Raji (cell line): Measurements from ENCODE around the gene AP1B1.

Source experiments
- POLR2A ChIP-seq: IDR thresholded peaks from 2 replicates; pipeline ENCODE4 v1.6.1; 2011; ENCODE audit warnings: low read depth, low read length, control low read depth; ENCODE audit not compliant: insufficient read depth

AP1B1 gene

DNA sequence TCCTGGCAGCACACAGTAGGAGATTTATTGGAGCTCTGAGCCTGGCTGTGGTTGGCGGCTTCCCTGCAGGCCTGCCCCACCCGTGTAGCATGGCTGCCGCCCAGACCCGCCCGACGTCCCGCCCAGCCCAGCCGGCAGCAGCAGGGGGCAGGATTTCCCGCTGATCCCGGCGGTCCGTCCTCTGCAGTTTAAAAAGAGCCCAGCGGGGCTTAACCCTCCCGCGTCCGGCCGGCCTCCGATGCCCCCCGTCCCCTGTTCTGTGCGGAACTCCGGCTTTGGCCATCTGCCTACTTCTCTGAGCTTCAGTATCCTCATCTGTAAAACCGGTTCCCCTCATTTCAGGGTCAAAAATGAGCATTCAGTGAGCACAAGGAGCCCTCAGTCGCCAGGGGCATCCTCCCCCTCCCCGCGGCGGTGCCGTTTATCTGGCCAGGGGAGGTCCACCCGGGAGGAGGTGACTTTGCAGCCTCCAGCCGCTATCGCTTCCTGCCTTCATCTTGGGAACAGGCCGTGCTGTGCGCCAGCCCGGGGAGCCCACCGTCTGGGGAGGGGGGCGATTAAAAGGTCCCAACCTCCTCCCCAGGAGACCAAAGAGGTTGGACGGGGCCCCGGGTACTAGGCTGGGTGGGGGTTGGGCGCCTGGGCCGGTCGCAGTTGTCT, 82.1 kb downstream of the AP1B1 start, which contains the start of gene GAS2L1:
GAS2L1 (plus strand) TSS at position 476 of the 660 bp plus-strand sequence. CDS start 1,456 bp downstream, outside the sequence.
- TF ChIP-seq POLR2A = no peak

DNA sequence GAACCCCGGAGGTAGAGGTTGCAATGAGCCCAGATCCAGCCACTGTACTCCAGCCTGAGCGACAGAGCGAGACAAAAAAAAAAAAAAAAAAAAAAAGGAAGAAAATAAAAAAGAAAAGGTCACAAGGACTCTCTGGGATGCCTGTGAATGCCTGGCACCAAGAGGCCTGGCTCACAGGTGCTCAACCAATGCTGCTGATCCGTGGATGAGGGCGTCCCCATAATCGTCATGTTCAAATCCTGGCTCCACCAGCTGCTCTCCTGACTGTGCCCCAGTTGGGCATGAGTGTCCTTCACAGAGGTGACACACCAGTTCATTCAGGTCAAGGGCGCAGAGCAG, 82.6 kb downstream of the AP1B1 start:
- no peak for TF ChIP-seq POLR2A

DNA sequence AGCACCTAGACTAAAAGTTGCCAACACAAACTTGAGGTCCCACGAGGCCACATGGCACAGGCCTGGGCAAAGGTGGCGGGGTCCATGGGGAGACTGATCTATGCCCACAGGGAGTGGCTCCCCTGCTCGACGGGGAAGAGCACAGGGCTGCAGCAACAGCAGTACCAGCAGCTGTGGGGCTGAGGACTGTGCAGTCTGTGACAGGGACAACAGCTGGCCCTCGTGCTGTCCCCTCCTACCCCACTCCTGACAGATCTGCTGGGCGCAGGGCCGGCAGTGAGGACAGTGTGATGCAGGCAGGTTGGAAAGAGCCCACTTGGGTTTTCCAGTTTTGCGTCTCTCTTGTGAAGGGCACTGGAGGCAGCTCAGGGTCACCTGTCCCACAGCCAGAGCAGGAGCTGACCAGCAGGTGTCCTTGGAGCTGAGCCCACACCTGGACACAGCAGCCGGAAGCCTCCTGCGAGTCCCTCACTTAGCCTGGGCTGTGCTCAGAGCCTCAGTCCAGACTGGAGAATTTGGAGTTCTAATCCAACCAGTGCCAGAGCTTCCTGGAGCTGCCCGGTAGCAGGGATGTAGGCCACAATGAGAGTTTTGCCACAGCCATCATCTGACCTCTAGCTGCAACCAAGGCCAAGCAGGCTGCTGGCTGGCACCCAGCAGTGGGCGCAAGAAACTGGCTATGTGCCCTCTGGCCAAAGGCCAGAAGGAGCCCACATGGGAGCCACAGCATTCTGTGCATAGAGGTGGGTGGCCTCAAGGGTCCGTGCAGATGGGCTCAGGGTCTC, 85.5 kb downstream of the AP1B1 start:
- TF ChIP-seq POLR2A = no peak

DNA sequence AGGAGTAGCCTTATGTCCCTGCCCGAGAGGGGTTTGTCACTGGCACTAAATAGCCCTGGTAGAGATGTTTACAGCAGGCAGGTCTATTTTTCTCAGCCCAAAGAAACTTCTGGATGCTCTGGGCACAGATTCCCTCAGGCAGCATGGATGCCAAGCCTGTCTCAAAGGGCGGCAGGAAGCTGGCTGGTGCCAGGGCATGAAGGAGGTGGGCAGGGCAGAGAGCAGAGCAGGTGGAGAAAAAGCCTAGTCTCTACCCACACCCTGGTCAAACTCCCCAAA, 86.0 kb downstream of the AP1B1 start:
- no peak for TF ChIP-seq POLR2A

DNA sequence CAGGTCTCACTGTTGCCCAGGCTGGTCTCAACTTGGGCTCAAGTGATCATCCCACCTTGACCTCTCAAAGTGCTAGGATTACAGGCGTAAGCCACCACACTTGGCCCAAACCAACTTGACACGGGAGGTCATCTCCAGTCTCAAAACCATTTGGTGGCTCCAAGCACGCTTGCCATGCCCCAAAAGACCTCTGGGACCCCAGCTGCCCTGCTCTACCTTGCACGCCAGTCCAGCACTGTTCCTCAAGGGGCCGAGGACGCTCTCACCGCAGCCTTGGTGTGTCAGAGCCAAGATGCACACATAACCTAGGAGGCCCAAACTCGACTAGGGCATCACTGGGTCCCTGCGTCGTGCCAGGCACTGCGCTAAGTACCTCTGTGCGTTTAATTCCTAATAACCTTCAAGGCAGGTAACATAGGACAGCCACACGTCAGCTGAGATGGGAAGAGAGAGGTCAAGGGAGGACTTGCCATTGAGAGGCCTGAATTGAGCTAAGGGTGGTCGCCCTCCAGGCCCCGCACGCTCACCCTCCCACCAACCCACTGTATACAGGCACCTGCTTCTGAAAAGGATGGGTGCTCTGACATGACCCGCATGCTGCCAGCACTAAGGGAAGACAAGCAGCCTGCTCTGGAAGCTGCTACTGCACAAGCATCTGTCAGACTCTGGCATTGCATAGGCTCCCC, 86.5 kb downstream of the AP1B1 start:
- TF ChIP-seq POLR2A = no peak

DNA sequence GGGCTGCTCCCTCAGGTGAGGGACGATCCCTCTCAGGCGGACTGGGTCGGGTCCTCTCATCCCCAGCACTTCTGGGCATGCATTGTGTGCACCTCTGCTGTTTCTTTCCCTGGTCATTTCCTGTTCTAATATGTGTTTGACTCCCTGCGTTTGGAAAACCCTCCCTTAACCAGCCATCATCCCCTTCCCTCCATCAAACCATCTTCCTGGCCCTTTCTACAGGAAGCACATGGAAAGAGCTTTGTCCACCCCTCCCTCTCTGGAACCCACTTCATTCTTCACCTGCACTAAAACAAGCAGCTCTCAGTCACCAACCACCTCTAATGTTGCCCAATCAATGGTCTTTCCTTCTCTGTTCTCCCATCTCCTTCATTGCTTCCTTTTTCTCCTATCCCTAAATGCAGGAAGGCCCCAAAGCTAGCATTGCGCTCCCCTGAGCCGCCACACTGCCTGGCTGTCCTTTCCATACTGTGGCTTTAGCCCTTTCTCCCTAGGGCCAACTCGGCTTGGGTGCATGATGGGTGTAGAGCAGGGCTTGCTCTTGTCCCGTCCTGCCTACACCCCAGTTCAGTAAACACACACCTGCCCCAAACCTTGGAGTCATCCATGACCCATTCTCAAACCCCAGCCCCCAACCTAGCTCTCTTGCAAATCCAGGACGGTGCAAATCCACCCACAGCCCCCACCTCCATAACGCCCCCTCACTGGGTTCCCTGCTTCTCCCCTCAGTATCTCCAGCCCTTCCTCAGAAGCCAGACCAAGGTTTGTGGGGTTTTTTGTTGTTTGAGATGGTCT, 87.4 kb downstream of the AP1B1 start:
- no peak for TF ChIP-seq POLR2A

DNA sequence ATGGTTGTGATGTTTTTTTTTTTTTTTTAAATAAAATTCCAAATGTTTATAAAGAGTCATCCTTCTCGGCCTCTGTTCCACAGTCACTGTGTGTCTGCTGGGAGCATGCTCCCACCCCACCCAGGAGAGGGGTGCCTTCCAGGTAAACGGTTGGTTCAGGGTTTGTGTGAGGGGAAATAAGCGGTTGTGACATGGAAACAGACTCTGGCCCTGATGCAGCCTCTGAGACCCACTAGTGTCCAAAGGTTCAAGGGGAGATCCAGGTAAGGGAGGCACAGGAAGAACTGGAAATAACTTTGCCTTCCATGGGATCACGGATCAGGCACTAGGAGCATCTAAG, 87.9 kb downstream of the AP1B1 start:
- no peak for TF ChIP-seq POLR2A

DNA sequence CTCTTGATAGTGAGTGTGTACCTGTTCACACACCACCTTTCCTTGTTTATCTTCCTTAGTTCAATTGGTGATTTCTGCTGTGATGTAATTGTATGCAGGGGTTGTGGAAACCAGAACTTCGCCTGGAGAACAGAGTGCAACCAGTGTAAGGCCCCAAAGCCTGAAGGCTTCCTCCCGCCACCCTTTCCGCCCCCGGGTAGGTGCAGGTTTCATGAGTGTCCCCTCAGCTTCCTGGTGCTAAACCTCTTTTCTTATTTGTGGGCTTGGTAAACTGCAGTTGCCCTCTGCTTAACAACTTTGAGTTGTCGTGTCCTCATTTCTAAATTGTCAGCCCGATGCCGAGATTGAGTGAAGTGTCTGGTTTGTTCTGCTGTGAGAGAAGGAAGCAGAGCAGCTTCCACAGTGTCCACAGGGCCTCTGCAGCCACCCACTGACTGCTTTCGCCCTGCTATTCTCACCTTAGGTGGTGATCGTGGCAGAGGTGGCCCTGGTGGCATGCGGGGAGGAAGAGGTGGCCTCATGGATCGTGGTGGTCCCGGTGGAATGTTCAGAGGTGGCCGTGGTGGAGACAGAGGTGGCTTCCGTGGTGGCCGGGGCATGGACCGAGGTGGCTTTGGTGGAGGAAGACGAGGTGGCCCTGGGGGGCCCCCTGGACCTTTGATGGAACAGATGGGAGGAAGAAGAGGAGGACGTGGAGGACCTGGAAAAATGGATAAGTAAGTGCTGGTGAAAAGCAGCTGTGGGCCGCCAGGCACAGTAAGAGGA, 89.1 kb downstream of the AP1B1 start:
- TF ChIP-seq POLR2A = no peak

DNA sequence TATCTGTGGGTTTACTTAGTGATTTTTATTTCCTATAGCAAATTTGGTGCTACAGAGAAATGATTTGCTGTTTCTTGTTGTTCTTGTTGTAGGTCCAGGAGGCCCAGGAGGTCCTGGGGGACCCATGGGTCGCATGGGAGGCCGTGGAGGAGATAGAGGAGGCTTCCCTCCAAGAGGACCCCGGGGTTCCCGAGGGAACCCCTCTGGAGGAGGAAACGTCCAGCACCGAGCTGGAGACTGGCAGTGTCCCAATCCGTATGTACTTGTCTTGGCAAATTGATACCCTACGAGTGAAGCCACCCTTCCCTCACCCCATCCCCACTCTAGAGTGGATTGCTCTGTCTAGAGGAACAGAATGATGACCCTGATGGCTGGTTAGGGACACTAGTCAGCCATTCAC, 89.7 kb downstream of the AP1B1 start:
- TF ChIP-seq POLR2A = no peak

DNA sequence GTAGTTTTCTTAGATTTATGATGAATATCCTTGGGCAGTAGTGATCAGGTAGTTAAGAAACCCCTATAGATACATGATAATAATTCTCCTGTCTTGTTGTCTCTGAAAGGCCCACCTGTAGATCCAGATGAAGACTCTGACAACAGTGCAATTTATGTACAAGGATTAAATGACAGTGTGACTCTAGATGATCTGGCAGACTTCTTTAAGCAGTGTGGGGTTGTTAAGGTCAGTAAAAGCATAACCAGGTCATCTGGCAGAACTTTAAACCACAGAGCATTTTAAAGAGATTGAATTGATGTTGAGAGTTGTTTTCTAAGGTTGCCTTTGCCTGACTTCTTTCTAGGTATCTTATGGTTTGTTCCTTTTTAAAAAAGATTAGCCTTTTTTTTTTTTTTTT, 96.0 kb downstream of the AP1B1 start:
- no peak for TF ChIP-seq POLR2A

DNA sequence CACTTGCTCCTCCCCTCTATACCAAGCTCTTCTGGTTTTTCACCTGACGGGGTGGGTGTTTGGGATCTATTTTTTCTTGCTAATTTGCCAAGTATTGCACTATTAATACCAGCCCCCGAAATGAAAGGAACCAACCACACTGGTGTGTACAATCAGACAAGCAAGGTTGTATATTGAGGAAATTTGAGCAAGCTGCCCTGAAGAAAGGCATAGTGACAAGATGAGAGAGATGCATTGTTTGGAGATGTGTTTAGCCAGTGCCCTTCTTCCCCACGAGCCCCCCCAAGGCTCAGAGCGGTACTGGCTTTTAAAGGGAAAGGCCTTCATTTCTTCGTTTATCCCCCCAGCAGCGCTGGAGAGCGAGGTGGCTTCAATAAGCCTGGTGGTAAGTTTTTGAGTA, 97.2 kb downstream of the AP1B1 start:
- no peak for TF ChIP-seq POLR2A

DNA sequence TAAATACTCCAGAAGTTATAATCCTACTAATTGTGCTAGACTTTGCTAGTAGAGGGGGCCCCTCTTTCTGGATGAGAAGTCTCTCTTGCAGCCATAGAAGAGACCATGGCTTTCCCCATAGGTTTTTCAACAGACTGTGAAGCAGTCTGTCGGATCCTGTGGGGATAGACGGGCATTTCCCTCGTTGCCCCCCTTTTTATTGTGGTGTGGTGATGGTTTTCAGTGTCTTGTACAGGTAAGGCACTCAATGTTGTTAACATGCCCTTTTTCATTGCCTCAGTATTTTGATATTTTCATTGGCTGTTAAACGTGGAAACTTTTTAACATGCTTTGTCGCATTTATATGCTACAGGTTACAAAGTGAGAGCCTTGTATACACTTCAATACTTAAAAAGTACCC, 98.3 kb downstream of the AP1B1 start:
- no peak for TF ChIP-seq POLR2A

DNA sequence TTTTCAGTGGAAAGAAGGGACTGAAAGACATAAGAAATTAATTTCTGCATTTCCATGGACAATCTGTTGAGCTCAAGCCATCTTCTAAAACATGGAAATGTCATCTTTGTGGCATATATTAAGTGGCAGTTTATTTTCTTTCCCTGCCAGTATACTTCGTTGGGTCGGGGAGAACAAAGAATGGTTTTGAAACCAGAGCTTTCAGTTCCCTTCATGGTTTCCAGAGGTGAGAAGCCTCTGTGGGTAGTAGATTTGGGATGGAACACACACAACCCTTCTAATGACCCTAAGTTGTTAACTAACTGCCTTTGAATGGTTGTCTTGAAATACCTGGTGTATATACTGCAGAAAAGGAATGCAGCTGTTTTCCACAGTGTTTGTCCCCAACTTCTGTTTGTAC, 99.5 kb downstream of the AP1B1 start:
- TF ChIP-seq POLR2A = no peak

DNA sequence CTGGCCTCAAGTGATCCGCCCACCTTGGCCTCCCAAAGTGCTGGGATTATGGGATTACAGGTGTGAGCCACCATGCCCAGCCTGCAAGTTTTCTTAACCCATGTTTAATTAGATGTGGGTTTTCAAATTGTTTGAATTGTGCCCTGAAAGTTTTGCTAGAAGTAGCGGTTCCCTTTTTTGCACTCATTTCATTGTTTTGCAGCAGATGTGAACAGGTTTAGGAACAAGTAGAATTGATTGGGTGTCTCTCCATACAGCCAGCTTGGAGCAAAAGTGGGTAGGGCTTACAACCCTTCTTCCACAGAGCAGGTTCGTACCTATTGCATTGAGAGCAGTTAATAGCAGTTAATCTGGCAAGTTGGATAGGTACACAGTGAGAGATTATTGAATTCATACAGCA, 104.2 kb downstream of the AP1B1 start:
- no peak for TF ChIP-seq POLR2A

DNA sequence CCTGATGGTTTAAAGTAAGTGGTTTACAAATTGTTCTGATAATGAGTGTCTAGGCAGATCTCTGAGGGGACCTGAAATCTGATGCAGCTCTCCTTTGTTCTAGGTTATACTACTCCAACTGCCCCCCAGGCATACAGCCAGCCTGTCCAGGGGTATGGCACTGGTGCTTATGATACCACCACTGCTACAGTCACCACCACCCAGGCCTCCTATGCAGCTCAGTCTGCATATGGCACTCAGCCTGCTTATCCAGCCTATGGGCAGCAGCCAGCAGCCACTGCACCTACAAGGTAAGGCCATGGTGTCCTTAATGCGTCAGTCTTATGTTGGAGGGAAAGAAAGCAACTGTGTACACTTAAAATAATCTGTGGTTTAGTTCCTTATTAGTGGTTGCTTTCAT, 110.4 kb downstream of the AP1B1 start:
- TF ChIP-seq POLR2A = no peak
